CD14-positive monocyte (primary cell): Measurements from ENCODE around the gene PPP2R2D. TPM values are rescaled to one million over a fixed set of nuclear protein-coding genes. Genes with fewer than 3 reads are reported as not detected.

ENCODE experiments used
- DNase-seq, 3 donors: peaks; one replicate each; pipeline ENCODE4 v3.0.0-alpha.2; 2011 to 2022
- H2AFZ ChIP-seq: 2 replicates; pipeline ENCODE4 v1.6.0; 2012; ENCODE audit warnings: mild to moderate bottlenecking, low read depth, low read length, inconsistent platforms; ENCODE audit not compliant: insufficient read depth, poor library complexity, severe bottlenecking
- H3K27ac ChIP-seq, 2 donors: 1 replicate in 1 of 2; 2 replicates in 1 of 2; pipeline ENCODE4 v1.5.1; 2012 to 2013; ENCODE audit warnings: low read length in 2 of 2, control low read depth in 1 of 2, inconsistent platforms in 1 of 2, low read depth in 1 of 2, mild to moderate bottlenecking in 1 of 2
- H3K27me3 ChIP-seq, 2 donors: one replicate each; pipeline versions ENCODE4 v1.6.0 to v1.6.1; 2011 to 2013; ENCODE audit warnings: low read length in 2 of 2; ENCODE audit not compliant: control insufficient read depth in 2 of 2, insufficient read depth in 2 of 2
- H3K36me3 ChIP-seq, 2 donors: replicated peaks in 1 of 2; 1 replicate in 1 of 2; 2 replicates in 1 of 2; pipeline versions ENCODE4 v1.5.1 to v1.6.1; 2012 to 2013; ENCODE audit warnings: low read length in 2 of 2, control low read depth in 1 of 2, inconsistent platforms in 1 of 2, mild to moderate bottlenecking in 1 of 2; ENCODE audit not compliant: insufficient read depth in 2 of 2, control insufficient read depth in 1 of 2
- H3K4me1 ChIP-seq, 2 donors: 1 replicate in 1 of 2; 2 replicates in 1 of 2; pipeline versions ENCODE4 v1.5.1 to v1.6.1; 2012 to 2013; ENCODE audit warnings: low read length in 2 of 2, control low read depth in 1 of 2, inconsistent platforms in 1 of 2, mild to moderate bottlenecking in 1 of 2, moderate library complexity in 1 of 2; ENCODE audit not compliant: insufficient read depth in 2 of 2, control insufficient read depth in 1 of 2
- H3K4me2 ChIP-seq: replicated peaks from 2 replicates; pipeline ENCODE3; 2012; ENCODE audit warnings: low read length, moderate library complexity, mild to moderate bottlenecking; ENCODE audit not compliant: poor library complexity, severe bottlenecking; ENCODE audit errors: extremely low read depth
- H3K4me3 ChIP-seq, 3 experiments: fragments of 200-600 bp in 1 of 3; sonication (generic) in 1 of 3; replicated peaks in 1 of 3; 1 replicate in 2 of 3; 2 replicates in 1 of 3; pipeline ENCODE4 v1.5.1; 2011 to 2013; ENCODE audit warnings: low read length in 3 of 3, mild to moderate bottlenecking in 3 of 3, control low read depth in 2 of 3, low read depth in 2 of 3, inconsistent platforms in 1 of 3, moderate library complexity in 1 of 3
- H3K79me2 ChIP-seq: 2 replicates; pipeline ENCODE4 v1.6.0; 2012; ENCODE audit warnings: mild to moderate bottlenecking, control low read depth, inconsistent platforms, low read length, moderate library complexity; ENCODE audit not compliant: insufficient read depth
- H3K9ac ChIP-seq: 2 replicates; pipeline ENCODE4 v1.6.0; 2017; ENCODE audit warnings: low read length, mild to moderate bottlenecking; ENCODE audit not compliant: insufficient read depth, poor library complexity, severe bottlenecking
- H3K9me3 ChIP-seq, 2 donors: replicated peaks in 1 of 2; 1 replicate in 1 of 2; 2 replicates in 1 of 2; pipeline versions ENCODE4 v1.5.1 to v1.6.1; 2012 to 2013; ENCODE audit warnings: low read length in 2 of 2, control low read depth in 1 of 2; ENCODE audit not compliant: control insufficient read depth in 1 of 2, insufficient read depth in 1 of 2
- H4K20me1 ChIP-seq: 2 replicates; pipeline ENCODE4 v1.6.0; 2012; ENCODE audit warnings: mild to moderate bottlenecking, low read length, control low read depth, moderate library complexity; ENCODE audit not compliant: insufficient read depth
- H3K27ac Mint-ChIP-seq, 7 donors: one replicate each; pipeline ENCODE4 v1.8.0; 2020; ENCODE audit warnings: mild to moderate bottlenecking in 7 of 7, mixed read lengths in 7 of 7, moderate library complexity in 6 of 7, inconsistent platforms in 2 of 7
- H3K27me3 Mint-ChIP-seq, 3 donors: one replicate each; pipeline ENCODE4 v1.8.0; 2021 to 2022; ENCODE audit warnings: low read depth in 3 of 3, mild to moderate bottlenecking in 3 of 3, mixed read lengths in 3 of 3, moderate library complexity in 3 of 3, inconsistent platforms in 1 of 3
- H3K36me3 Mint-ChIP-seq, 2 donors: one replicate each; pipeline ENCODE4 v1.8.0; 2020; ENCODE audit warnings: mixed read lengths in 2 of 2, inconsistent platforms in 1 of 2, mild to moderate bottlenecking in 1 of 2
- H3K4me1 Mint-ChIP-seq: one replicate; pipeline ENCODE4 v1.8.0; 2020; ENCODE audit warnings: mild to moderate bottlenecking, mixed read lengths
- H3K4me3 Mint-ChIP-seq, 2 donors: one replicate each; pipeline ENCODE4 v1.8.0; 2020; ENCODE audit warnings: mild to moderate bottlenecking in 2 of 2, mixed read lengths in 2 of 2, moderate library complexity in 1 of 2
- H3K9me3 Mint-ChIP-seq, 7 donors: one replicate each; pipeline ENCODE4 v1.8.0; 2020 to 2022; ENCODE audit warnings: mixed read lengths in 7 of 7, mild to moderate bottlenecking in 6 of 7, moderate library complexity in 6 of 7, inconsistent platforms in 2 of 7
- CTCF ChIP-seq: fragments of 200-600 bp; IDR thresholded peaks from one replicate; pipeline ENCODE4 v1.8.0; 2022; ENCODE audit warnings: antibody characterized with exemption, mild to moderate bottlenecking
- WGBS: methylation state at CpG from one replicate; pipeline ENCODE4 v1.1.5; 2013; ENCODE audit warnings: missing lambda C conversion rate; ENCODE audit not compliant: insufficient coverage; 5-methylcytosine and 5-hydroxymethylcytosine counted together
- intact Hi-C, 2 donors: fragments of 100-400 bp; cut with micrococcal nuclease; formaldehyde crosslinking; loops; one replicate each; pipeline versions ENCODE4 v1.15.0 to v1.15.1; 2023
- polyA plus RNA-seq, 3 donors: library from polyadenylated mRNA; depleted of rRNA in 1 of 3; unstranded in 2 of 3; stranded (reverse) in 1 of 3; fragments of 300-500 nt in 2 of 3; fragments of >200 nt in 1 of 3; fragmentation: Illumina TruSeq in 2 of 3; gene quantifications; 1 replicate in 2 of 3; 2 replicates in 1 of 3; pipeline ENCODE4 v1.2.3, GENCODE V29; 2012 to 2021

PPP2R2D gene
- polyA plus RNA-seq, 3 donors = 12.8 to 23.5 (median 12.9) TPM

GRCh38 chr10:131895116-131895515 is 5.7 kb upstream of the PPP2R2D start:
- no peak overlapping the region for H3K9ac ChIP-seq
- no peak overlapping the region for H3K27ac Mint-ChIP-seq
- peaks cover 0 to 3% (median 0%) of the 10 kb centered on the region in 7 donors for H3K9me3 Mint-ChIP-seq
- intact Hi-C loops = no loop called here
- no peaks in the 10 kb centered on the region for H4K20me1 ChIP-seq
- H3K27me3 ChIP-seq = peaks cover 0 to 7% of the 10 kb centered on the region in 2 donors
- 95% methylated on average over 17 of the region's 17 CpGs for WGBS
- H3K4me3 Mint-ChIP-seq = no peak overlapping the region
- no peaks in the 10 kb centered on the region for H3K36me3 Mint-ChIP-seq
- no peak for TF ChIP-seq CTCF
- H3K27me3 Mint-ChIP-seq = peaks cover 12 to 32% (median 27%) of the 10 kb centered on the region in 3 donors
- no peak overlapping the region for H2AFZ ChIP-seq
- H3K27ac ChIP-seq = no peak overlapping the region
- H3K4me1 Mint-ChIP-seq = peaks cover 13% of the 10 kb centered on the region
- H3K9me3 ChIP-seq = no peaks in the 10 kb centered on the region
- no peak overlapping the region for H3K4me3 ChIP-seq
- H3K79me2 ChIP-seq = no peaks in the 10 kb centered on the region
- peaks cover 5 to 6% of the 10 kb centered on the region in 2 donors for H3K4me1 ChIP-seq
- no peak overlapping the region for H3K4me2 ChIP-seq
- DNase-seq = no peak
- H3K36me3 ChIP-seq = no peaks in the 10 kb centered on the region

GRCh38 chr10:131896403-131896802 is 4.4 kb upstream of the PPP2R2D start:
- H3K27ac ChIP-seq = no peak overlapping the region
- H3K27ac Mint-ChIP-seq = no peak overlapping the region
- H3K9me3 Mint-ChIP-seq = peaks cover 0 to 3% (median 0%) of the 10 kb centered on the region in 7 donors
- H3K4me1 Mint-ChIP-seq = peaks cover 14% of the 10 kb centered on the region
- H3K4me3 ChIP-seq = no peak overlapping the region
- H3K27me3 Mint-ChIP-seq = peaks cover 12 to 29% (median 24%) of the 10 kb centered on the region in 3 donors
- H3K9me3 ChIP-seq = no peaks in the 10 kb centered on the region
- intact Hi-C loops = no loop called here
- H3K36me3 Mint-ChIP-seq = no peaks in the 10 kb centered on the region
- H2AFZ ChIP-seq = no peak overlapping the region
- no peak for TF ChIP-seq CTCF
- peaks cover 7 to 9% of the 10 kb centered on the region in 2 donors for H3K4me1 ChIP-seq
- 77% methylated on average over 6 of the region's 9 CpGs for WGBS
- H4K20me1 ChIP-seq = no peaks in the 10 kb centered on the region
- no peak overlapping the region for H3K9ac ChIP-seq
- H3K4me2 ChIP-seq = no peak overlapping the region
- H3K79me2 ChIP-seq = peaks cover 2% of the 10 kb centered on the region
- no peaks in the 10 kb centered on the region for H3K36me3 ChIP-seq
- no peak for DNase-seq
- H3K27me3 ChIP-seq = peaks cover 0 to 7% of the 10 kb centered on the region in 2 donors
- no peak overlapping the region for H3K4me3 Mint-ChIP-seq
